GM18511 (cell line): ENCODE measurements around the gene EIF3C.
"Not testable (repeated sequence)": the region's sequence is repeated elsewhere in the genome, so short reads cannot be mapped to it uniquely, and the experiment has no call there.

Experiments used
- ATAC-seq: cut with Tn5 transposase; IDR thresholded peaks from one replicate; pipeline ENCODE4 v1.9.1; 2021; ENCODE audit warnings: mild to moderate bottlenecking, moderate library complexity; ENCODE audit not compliant: unreplicated experiment

Gene EIF3C

GRCh38 chr16:28711220-28712083 is at the start of gene EIF3C:
Gene EIF3C (plus strand): TSS chr16:28711464. CDS start chr16:28711687, 223 bp downstream.
- ATAC-seq: peak; percentile 99

GRCh38 chr16:28666264-28666663 is 45.0 kb upstream of the EIF3C start:
- not testable (repeated sequence) for ATAC-seq

- ATAC-seq: not testable (repeated sequence)
Observed at GRCh38 chr16:28667480-28667879, 43.8 kb upstream of the EIF3C start.

GRCh38 chr16:28668199-28668598 is 43.1 kb upstream of the EIF3C start:
- ATAC-seq: not testable (repeated sequence)

- peak; percentile 62 for ATAC-seq
Observed at GRCh38 chr16:28688327-28688952, 22.8 kb upstream of the EIF3C start.

- ATAC-seq: not testable (repeated sequence)
Observed at GRCh38 chr16:28689425-28689824, 21.8 kb upstream of the EIF3C start.

GRCh38 chr16:28691722-28692121 is 19.5 kb upstream of the EIF3C start:
- ATAC-seq: not testable (repeated sequence)

- not testable (repeated sequence) for ATAC-seq
Observed at GRCh38 chr16:28693257-28693950, 17.9 kb upstream of the EIF3C start.

- ATAC-seq: not testable (repeated sequence)
Observed at GRCh38 chr16:28699792-28700191, 11.5 kb upstream of the EIF3C start.

- ATAC-seq: not testable (repeated sequence)
Observed at GRCh38 chr16:28700349-28700748, 10.9 kb upstream of the EIF3C start.

- not testable (repeated sequence) for ATAC-seq
Observed at GRCh38 chr16:28701384-28701783, 9.9 kb upstream of the EIF3C start.

GRCh38 chr16:28704246-28704645 is 7.0 kb upstream of the EIF3C start:
- ATAC-seq: not testable (repeated sequence)

- not testable (repeated sequence) for ATAC-seq
Observed at GRCh38 chr16:28722852-28723650, 11.8 kb downstream of the EIF3C start.

GRCh38 chr16:28731253-28731652 is 20.0 kb downstream of the EIF3C start:
- ATAC-seq: not testable (repeated sequence)

- ATAC-seq: not testable (repeated sequence)
Observed at GRCh38 chr16:28732455-28733124, 21.3 kb downstream of the EIF3C start.

- not testable (repeated sequence) for ATAC-seq
Observed at GRCh38 chr16:28739787-28740186, 28.5 kb downstream of the EIF3C start.

- ATAC-seq: not testable (repeated sequence)
Observed at GRCh38 chr16:28740631-28741030, 29.4 kb downstream of the EIF3C start.

GRCh38 chr16:28741295-28741694 is 30.0 kb downstream of the EIF3C start:
- ATAC-seq: not testable (repeated sequence)

- not testable (repeated sequence) for ATAC-seq
Observed at GRCh38 chr16:28746618-28747350, 35.5 kb downstream of the EIF3C start.
